ENCODE data around the gene CWC27. TPM values are rescaled to one million over a fixed set of nuclear protein-coding genes. Genes with fewer than 3 reads are reported as not detected.

CWC27 gene
- polyA plus RNA-seq, 2 of the 4 experiments (the other 2 are of a cell fraction) = 24.1 to 48.5 TPM

DNA sequence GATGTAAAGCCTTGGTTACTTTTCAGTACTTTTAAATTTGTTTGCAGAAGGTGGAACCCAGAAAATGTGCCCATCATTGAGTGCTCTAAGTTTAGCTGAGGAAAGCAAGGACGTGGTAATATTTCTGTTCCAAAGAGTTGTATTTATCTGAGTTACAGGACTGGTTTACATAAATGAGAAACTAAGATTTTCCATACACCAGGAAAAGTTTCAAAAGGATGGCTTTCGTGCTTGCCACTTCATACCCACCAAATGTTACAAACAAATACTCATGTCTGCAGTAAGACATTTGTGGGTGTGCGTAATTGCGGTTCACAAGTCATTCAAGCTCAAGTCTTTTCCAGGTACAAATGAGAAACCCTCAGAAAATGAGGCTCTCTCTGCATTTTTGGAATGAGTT is 68.1 kb downstream of the CWC27 start:
- no peak overlapping the region for H3K4me3 ChIP-seq
- no peaks in the 10 kb centered on the region for H3K4me1 ChIP-seq
- TF ChIP-seq CTCF (IDR thresholded peaks at IDR 0.05) = no peak
- no peak for TF ChIP-seq ZSCAN20 (CRISPR knock-in tag; IDR thresholded peaks at IDR 0.05)
- no peak for TF ChIP-seq EP300 (IDR thresholded peaks at IDR 0.05)
- no peak for TF ChIP-seq ELK1 (IDR thresholded peaks at IDR 0.05; ENCODE audit: low read depth, low read length)
- TF ChIP-seq CBX2 (IDR thresholded peaks at IDR 0.05; ENCODE audit: borderline replicate concordance, low read depth) = no peak
- TF ChIP-seq POLR2AphosphoS2 (conservative IDR thresholded peaks at IDR 0.05; ENCODE audit: low read length) = no peak
- TF ChIP-seq MAX (IDR thresholded peaks at IDR 0.05) = no peak
- TF ChIP-seq NR3C1 (IDR thresholded peaks at IDR 0.05) = no peak
- TF ChIP-seq RAD21 (conservative IDR thresholded peaks at IDR 0.05 in 1 of 2, IDR thresholded peaks at IDR 0.05 in 1 of 2) = no peak
- no peak for TF ChIP-seq HEYL (CRISPR knock-in tag; IDR thresholded peaks at IDR 0.05)
- TF ChIP-seq SMC3 (IDR thresholded peaks at IDR 0.05) = no peak
- no peak for TF ChIP-seq PHF8 (IDR thresholded peaks at IDR 0.05; ENCODE audit: borderline replicate concordance, low read depth)
- TF ChIP-seq EHF (CRISPR knock-in tag; IDR thresholded peaks at IDR 0.05) = no peak
- no peak for TF ChIP-seq NPAS2 (CRISPR knock-in tag; IDR thresholded peaks at IDR 0.05; ENCODE audit: borderline replicate concordance)
- TF ChIP-seq FOSL2 (IDR thresholded peaks at IDR 0.05) = no peak
- TF ChIP-seq FOSL2 (CRISPR knock-in tag; IDR thresholded peaks at IDR 0.05) = no peak
- no peak for TF ChIP-seq GATA3 (IDR thresholded peaks at IDR 0.05; ENCODE audit: borderline replicate concordance)
- TF ChIP-seq, protein P1, sequence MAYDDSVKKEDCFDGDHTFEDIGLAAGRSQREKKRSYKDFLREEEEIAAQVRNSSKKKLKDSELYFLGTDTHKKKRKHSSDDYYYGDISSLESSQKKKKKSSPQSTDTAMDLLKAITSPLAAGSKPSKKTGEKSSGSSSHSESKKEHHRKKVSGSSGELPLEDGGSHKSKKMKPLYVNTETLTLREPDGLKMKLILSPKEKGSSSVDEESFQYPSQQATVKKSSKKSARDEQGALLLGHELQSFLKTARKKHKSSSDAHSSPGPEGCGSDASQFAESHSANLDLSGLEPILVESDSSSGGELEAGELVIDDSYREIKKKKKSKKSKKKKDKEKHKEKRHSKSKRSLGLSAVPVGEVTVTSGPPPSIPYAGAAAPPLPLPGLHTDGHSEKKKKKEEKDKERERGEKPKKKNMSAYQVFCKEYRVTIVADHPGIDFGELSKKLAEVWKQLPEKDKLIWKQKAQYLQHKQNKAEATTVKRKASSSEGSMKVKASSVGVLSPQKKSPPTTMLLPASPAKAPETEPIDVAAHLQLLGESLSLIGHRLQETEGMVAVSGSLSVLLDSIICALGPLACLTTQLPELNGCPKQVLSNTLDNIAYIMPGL (CRISPR knock-in tag; IDR thresholded peaks at IDR 0.05; ENCODE audit: borderline replicate concordance) = no peak
- ChIA-PET CTCF (no interaction called here), POLR2A (no interaction called here)
- H3K4me2 ChIP-seq = no peak overlapping the region
- FAIRE-seq (no peak), ATAC-seq (no peak), DNase-seq (ENCODE audit: low read depth in 1 of 2, low spot score in 1 of 2) (no peak)
- no peak overlapping the region for H3K27ac ChIP-seq
- no peaks in the 10 kb centered on the region for H3K9me3 ChIP-seq
- WGBS (ENCODE audit: missing lambda C conversion rate) = 86% methylated on average over 4 of the region's 4 CpGs

DNA sequence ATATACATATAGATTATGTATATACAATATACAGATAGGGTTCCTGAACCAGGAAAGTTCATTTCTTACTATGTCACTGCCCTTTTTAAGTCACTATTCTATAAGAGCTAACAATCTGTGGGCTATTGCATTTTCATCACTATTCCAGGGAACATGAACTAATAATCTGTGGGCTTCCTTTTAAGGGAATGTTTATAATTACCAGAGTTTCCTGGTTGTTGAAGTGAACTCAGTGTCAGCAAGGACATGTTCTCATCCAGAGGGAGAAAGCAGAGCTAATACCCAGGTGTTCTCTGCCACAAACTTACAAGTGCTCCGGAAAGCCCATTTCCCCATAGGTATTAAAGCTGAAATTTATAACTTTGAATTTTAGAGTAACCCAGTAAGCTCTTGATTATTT is 69.6 kb downstream of the CWC27 start:
- DNase-seq (ENCODE audit: low read depth in 1 of 2, low spot score in 1 of 2) = no peak
- no peak for FAIRE-seq
- no peak overlapping the region for H3K27ac ChIP-seq
- no peaks in the 10 kb centered on the region for H3K9me3 ChIP-seq
- ChIA-PET CTCF (no interaction called here), POLR2A (no interaction called here)
- 85% methylated on average over 1 of the region's 1 CpG for whole genome bisulfite sequencing (ENCODE audit: missing lambda C conversion rate)
- no peak overlapping the region for H3K4me2 ChIP-seq
- H3K4me1 ChIP-seq = no peaks in the 10 kb centered on the region
- no peak for ATAC-seq
- no peak overlapping the region for H3K4me3 ChIP-seq
- TF ChIP-seq, protein P1 (CRISPR knock-in tag; IDR thresholded peaks at IDR 0.05; ENCODE audit: borderline replicate concordance) = no peak
- no peak for TF ChIP-seq CHD2 (IDR thresholded peaks at IDR 0.05; ENCODE audit: low read length, partially characterized antibody)
- TF ChIP-seq FOSB (CRISPR knock-in tag; IDR thresholded peaks at IDR 0.05) = no peak
- TF ChIP-seq ESRRA (IDR thresholded peaks at IDR 0.05; ENCODE audit: borderline replicate concordance, low read length) = no peak
- no peak for TF ChIP-seq GATA3 (IDR thresholded peaks at IDR 0.05; ENCODE audit: borderline replicate concordance)
- no peak for TF ChIP-seq BHLHE40 (IDR thresholded peaks at IDR 0.05; ENCODE audit: low read depth, low read length)
- TF ChIP-seq HOXA7 (CRISPR knock-in tag; IDR thresholded peaks at IDR 0.05) = no peak
- TF ChIP-seq ZSCAN20 (CRISPR knock-in tag; IDR thresholded peaks at IDR 0.05) = no peak
- TF ChIP-seq RAD21 (conservative IDR thresholded peaks at IDR 0.05 in 1 of 2, IDR thresholded peaks at IDR 0.05 in 1 of 2) = no peak
- no peak for TF ChIP-seq USF2 (IDR thresholded peaks at IDR 0.05)
- TF ChIP-seq RARB (CRISPR knock-in tag; IDR thresholded peaks at IDR 0.05) = no peak
- no peak for TF ChIP-seq E2F6 (IDR thresholded peaks at IDR 0.05; ENCODE audit: borderline replicate concordance, low read depth)
- TF ChIP-seq MYC (IDR thresholded peaks at IDR 0.05; ENCODE audit: borderline replicate concordance, low read length) = no peak
- TF ChIP-seq ZFP36 (IDR thresholded peaks at IDR 0.05; ENCODE audit: borderline replicate concordance, partially characterized antibody) = no peak
- TF ChIP-seq KDM1A (IDR thresholded peaks at IDR 0.05; ENCODE audit: low read depth) = no peak
- no peak for TF ChIP-seq FOXS1 (CRISPR knock-in tag; IDR thresholded peaks at IDR 0.05)
- TF ChIP-seq HES2 (IDR thresholded peaks at IDR 0.05) = no peak
